Measurements from ENCODE around the gene PPME1. TPM values are rescaled to one million over a fixed set of nuclear protein-coding genes. Genes with fewer than 3 reads are reported as not detected.

PPME1 gene
- total RNA-seq, 3 donors from 2014 or later, result 27.7 to 38.3 (median 30.4) TPM

- H3K36me3 Mint-ChIP-seq (ENCODE audit: insufficient read depth), result no peaks in the 10 kb centered on the region
- no peak overlapping the region for H3K4me3 Mint-ChIP-seq
- H3K4me1 Mint-ChIP-seq (ENCODE audit: low read depth), result peaks cover 7% of the 10 kb centered on the region
- peaks cover 26% of the 10 kb centered on the region for H3K27me3 Mint-ChIP-seq (ENCODE audit: low read depth)
- DNase-seq (no peak), ATAC-seq (no peak)
- H3K9me3 Mint-ChIP-seq, result peaks cover 4% of the 10 kb centered on the region
Measured at GRCh38 chr11:74297484-74297883, 126.4 kb downstream of the PPME1 start.

- no peak for DNase-seq
- Mint-ChIP-seq H3K36me3 (ENCODE audit: insufficient read depth) (no peaks in the 10 kb centered on the region), H3K27me3 (ENCODE audit: low read depth) (peaks cover 22% of the 10 kb centered on the region), H3K4me3 (no peak overlapping the region), H3K4me1 (ENCODE audit: low read depth) (peaks cover 7% of the 10 kb centered on the region), H3K9me3 (peaks cover 2% of the 10 kb centered on the region)
- ATAC-seq, result no peak
Measured at GRCh38 chr11:74299015-74299414, 127.9 kb downstream of the PPME1 start.

Other genes with a start within 250 kb of the PPME1 start
- under 1 TPM in 2 of 3 donors, not detected in 1; 0.27 to 0.61 TPM for gene DNAJB13, start 220.3 kb upstream of the PPME1 start, total RNA-seq
- gene UCP2, start 188.4 kb upstream of the PPME1 start, total RNA-seq, result 100 to 1,000 TPM in 1 of 3 donors, 10 to 100 TPM in 2; 69.3 to 146 (median 88.9) TPM
- 1 to 10 TPM; 1.3 to 2.6 (median 1.7) TPM for gene UCP3, start 162.2 kb upstream of the PPME1 start, total RNA-seq
- gene C2CD3, start 287 bp upstream of the PPME1 start, total RNA-seq, result 10 to 100 TPM; 28.9 to 32.4 (median 29.8) TPM
- not detected for gene P4HA3, start 140.4 kb downstream of the PPME1 start, total RNA-seq
- 1 to 10 TPM; 8.3 to 9.4 (median 8.7) TPM for gene PGM2L1, start 227.1 kb downstream of the PPME1 start, total RNA-seq